HG02938 (cell line): ENCODE measurements around the gene GCNT2.
"Not testable (repeated sequence)": the region's sequence is repeated elsewhere in the genome, so short reads cannot be mapped to it uniquely, and the experiment has no call there.

Source experiments
- ATAC-seq: cut with Tn5 transposase; IDR thresholded peaks from one replicate; pipeline ENCODE4 v1.9.1; 2021; ENCODE audit warnings: mild to moderate bottlenecking, moderate library complexity; ENCODE audit not compliant: unreplicated experiment

Gene GCNT2

GRCh38 chr6:10543488-10543887 lies 22.3 kb downstream of the GCNT2 start:
- ATAC-seq: no peak

- ATAC-seq: no peak
These were observed 24.3 kb downstream of the GCNT2 start for GRCh38 chr6:10545482-10545881.

GRCh38 chr6:10547809-10548208 lies 26.7 kb downstream of the GCNT2 start:
- ATAC-seq: no peak

DNA sequence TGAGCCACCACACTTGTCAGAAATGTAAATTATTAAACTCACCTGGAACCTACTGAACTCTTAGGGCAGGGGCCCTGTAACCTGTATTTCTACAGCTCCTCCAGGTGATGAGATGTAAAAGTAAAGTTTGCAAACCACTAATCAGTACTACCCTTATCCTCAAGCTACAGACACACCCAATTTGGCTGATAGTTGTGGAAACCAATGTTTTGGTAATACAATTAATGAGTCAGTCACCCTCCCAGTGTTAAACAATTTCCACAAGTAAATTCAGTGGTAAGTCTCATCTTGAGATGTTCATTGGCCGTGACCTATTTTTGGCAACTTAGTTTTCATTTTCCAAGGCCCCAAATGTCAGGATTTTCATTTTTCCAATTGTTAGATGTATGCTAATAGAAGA lies 29.6 kb downstream of the GCNT2 start:
- no peak for ATAC-seq

DNA sequence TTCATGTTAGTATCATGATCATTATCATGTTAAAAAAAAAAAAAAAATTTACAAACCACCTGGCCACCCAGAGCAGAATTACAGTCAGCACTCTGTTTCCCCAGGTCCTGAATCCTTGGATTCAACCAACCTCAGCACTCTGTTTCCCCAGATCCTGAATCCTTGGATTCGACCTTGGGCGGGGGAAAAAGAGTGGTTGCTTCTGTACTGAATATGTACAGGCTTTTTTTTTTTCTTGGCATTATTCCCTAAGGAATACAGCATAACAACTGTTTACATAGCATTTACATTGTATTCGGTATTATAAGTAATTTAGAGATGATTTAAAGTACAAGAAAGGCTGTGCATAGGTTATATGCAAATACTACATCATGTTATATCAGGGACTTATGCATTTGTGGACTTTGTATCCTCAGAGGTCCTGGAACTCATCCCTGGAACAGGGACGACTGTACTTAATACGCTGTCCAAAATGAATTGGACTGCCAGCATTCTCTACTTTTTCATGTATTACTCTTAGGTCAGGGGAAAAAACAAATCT lies 31.2 kb downstream of the GCNT2 start:
- no peak for ATAC-seq

GRCh38 chr6:10553871-10554270 lies 32.7 kb downstream of the GCNT2 start:
- no peak for ATAC-seq

DNA sequence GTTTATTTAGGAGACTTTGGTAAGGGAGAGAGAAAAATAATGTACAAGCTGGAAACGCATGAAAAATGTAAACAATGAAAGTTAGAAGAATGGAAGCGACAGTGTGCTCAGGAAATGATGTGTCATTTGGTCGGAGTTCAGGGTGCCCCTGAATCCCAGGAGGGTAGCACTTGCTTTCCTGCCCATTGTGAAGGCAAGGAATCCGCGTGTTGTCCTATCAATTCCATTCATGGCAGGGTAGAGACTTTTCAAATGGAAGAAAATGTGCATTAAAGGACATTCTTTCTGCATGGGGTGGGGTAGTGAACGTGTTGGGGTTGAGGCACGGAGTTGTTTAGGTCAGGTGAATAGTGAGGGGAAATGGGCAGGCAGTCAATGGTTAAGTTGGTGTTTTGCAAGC lies 33.7 kb downstream of the GCNT2 start:
- ATAC-seq: no peak

- ATAC-seq: no peak
These were observed 34.6 kb downstream of the GCNT2 start for GRCh38 chr6:10555625-10556309.

DNA sequence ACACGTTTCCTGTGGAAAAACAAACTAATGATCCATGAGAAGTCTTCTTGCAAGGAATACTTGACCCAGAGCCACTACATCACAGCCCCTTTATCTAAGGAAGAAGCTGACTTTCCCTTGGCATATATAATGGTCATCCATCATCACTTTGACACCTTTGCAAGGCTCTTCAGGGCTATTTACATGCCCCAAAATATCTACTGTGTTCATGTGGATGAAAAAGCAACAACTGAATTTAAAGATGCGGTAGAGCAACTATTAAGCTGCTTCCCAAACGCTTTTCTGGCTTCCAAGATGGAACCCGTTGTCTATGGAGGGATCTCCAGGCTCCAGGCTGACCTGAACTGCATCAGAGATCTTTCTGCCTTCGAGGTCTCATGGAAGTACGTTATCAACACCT lies 35.4 kb downstream of the GCNT2 start:
- ATAC-seq: no peak

DNA sequence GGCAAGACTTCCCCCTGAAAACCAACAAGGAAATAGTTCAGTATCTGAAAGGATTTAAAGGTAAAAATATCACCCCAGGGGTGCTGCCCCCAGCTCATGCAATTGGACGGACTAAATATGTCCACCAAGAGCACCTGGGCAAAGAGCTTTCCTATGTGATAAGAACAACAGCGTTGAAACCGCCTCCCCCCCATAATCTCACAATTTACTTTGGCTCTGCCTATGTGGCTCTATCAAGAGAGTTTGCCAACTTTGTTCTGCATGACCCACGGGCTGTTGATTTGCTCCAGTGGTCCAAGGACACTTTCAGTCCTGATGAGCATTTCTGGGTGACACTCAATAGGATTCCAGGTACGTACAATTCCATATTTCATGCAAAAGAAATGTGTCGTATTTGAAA lies 35.8 kb downstream of the GCNT2 start:
- no peak for ATAC-seq

- ATAC-seq: no peak
These were observed 36.8 kb downstream of the GCNT2 start for GRCh38 chr6:10557913-10558312.

DNA sequence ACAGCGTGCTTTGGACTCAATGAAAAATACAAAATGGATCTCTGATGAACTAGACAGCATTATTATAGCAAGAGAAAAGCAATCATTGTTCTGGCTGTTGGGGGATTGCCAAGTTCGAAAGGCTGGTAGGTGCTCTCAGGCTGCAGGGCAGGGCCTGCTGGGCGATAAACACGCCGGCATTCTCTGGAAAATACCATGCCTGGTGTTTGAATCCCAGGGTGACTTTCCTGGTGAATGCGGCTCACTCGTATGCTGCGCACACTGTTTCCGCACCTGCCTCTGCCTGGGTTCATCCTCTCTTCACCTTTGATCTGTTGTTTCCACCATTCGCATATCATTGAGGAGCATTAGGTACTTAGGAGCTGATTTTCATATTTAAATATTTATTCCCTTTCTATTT lies 37.4 kb downstream of the GCNT2 start:
- no peak for ATAC-seq

DNA sequence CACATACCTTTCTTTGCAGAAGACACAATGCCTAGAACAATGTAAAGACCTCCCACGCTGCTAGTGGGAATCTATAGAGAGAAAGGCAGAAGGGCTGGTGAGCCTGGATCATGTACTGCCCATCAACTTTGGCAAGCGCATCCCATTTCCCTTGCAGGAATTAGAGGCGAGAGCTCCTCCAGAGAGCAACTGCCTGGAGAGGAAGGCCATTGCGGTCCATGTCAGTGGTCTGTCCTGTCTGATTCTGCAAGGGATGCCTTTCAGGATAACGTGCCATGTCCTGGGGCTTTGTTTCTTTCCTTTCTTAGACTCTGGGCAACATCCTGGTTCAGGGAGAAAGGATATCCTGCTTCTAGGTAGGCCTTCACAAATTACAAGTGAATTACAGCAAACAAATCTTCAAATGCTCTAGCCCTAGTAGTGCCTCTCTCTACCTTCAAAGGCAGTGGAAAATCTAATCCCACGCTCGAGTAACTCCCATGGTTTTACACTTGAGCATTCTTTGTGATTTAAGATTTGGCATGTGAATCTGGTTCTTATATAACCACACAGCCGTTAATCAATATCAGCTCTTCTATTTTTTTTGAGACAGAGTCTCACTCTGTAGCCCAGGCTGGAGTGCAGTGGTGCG lies 38.5 kb downstream of the GCNT2 start:
- no peak for ATAC-seq

GRCh38 chr6:10561611-10562199 lies 40.6 kb downstream of the GCNT2 start:
- ATAC-seq: no peak

DNA sequence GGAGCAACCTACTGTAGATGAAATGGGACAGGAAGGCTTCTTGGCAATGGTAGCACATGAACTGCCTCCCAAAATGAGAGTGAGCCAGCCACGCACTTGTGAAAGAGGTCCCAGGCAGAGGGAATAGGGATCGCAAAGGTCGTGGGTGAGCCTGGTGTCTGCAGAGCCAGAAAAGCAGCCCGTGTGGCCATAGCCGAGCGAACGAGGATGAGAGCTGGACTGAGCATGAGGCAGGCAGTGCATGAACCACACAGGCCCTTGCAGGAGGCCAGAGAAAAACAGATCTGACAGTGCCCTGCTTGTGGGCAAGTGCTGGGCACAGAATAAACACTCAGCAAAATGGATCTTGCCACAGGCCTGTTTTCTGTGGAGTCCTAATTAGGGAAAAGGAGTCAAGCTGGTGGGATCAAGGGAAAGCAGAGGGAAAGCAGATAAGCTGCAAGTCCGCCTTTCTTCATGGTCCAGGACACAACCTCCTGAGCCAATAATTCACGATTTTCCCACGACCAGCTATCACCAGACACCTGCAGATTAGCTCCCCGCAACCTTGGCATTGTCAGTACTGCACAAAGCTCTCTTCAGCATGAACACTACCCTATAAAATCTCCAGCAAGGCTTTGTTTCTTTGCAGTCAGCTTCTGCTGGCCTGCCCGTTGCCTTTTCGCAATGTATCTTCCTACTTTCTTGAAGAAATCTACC lies 44.0 kb downstream of the GCNT2 start:
- ATAC-seq: no peak

- no peak for ATAC-seq
These were observed 44.8 kb downstream of the GCNT2 start for GRCh38 chr6:10565913-10566312.

GRCh38 chr6:10567256-10568026 lies 46.3 kb downstream of the GCNT2 start:
- ATAC-seq: no peak

- no peak for ATAC-seq
These were observed 48.4 kb downstream of the GCNT2 start for GRCh38 chr6:10569392-10570127.

- not testable (repeated sequence) for ATAC-seq
These were observed 54.4 kb downstream of the GCNT2 start for GRCh38 chr6:10575519-10575918.

DNA sequence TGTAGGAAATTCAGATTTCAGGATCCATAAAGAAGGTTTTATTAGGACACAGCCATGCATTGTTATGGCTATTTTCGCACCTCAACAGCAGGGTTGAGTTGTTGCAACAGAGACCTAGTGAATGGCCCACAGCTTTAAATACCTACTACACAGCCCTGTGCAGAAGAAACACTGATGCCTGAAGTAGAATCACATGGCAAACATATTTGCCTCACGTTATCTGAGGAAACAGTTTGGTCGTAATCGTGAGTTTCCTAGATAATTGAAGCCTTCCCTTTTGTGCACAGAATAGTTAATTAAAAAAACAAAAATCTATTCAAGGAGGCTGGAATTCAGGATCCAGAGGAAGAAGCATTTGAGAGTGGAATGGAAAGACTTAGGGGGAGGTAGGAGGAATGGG lies 55.1 kb downstream of the GCNT2 start:
- ATAC-seq: no peak
